Neural progenitor cell (in vitro differentiated cells): ENCODE measurements around the gene GNPTAB. TPM values are rescaled to one million over a fixed set of nuclear protein-coding genes. Genes with fewer than 3 reads are reported as not detected.
"Not testable (repeated sequence)": the region's sequence is repeated elsewhere in the genome, so short reads cannot be mapped to it uniquely, and the experiment has no call there.

Experiments
- DNase-seq: peaks from one replicate; pipeline ENCODE4 v3.0.0-alpha.2; 2016; ENCODE audit warnings: low spot score
- H2AFZ ChIP-seq: fragments of 200-600 bp; sonication (generic); replicated peaks from 2 replicates; pipeline ENCODE4 v1.6.1; 2016; ENCODE audit warnings: antibody characterized with exemption
- H3F3A ChIP-seq: fragments of 200-600 bp; sonication (generic); 2 replicates; pipeline ENCODE4 v1.6.1; 2016; ENCODE audit warnings: antibody characterized with exemption, low read depth
- H3K27ac ChIP-seq: fragments of 200-600 bp; sonication (generic); 2 replicates; pipeline ENCODE4 v1.5.1; 2016; ENCODE audit warnings: mild to moderate bottlenecking
- H3K27me3 ChIP-seq: fragments of 200-600 bp; sonication (generic); 2 replicates; pipeline ENCODE4 v1.6.1; 2016; ENCODE audit warnings: mild to moderate bottlenecking, moderate library complexity
- H3K36me3 ChIP-seq: fragments of 200-600 bp; sonication (generic); 2 replicates; pipeline ENCODE4 v1.5.1; 2016
- H3K4me1 ChIP-seq: fragments of 200-600 bp; sonication (generic); 2 replicates; pipeline ENCODE4 v1.6.1; 2016; ENCODE audit warnings: mixed run types
- H3K4me2 ChIP-seq: fragments of 200-600 bp; sonication (generic); 2 replicates; pipeline ENCODE4 v1.6.1; 2016
- H3K4me3 ChIP-seq: fragments of 200-600 bp; sonication (generic); 2 replicates; pipeline ENCODE4 v1.5.1; 2016
- H3K79me2 ChIP-seq: fragments of 200-600 bp; sonication (generic); 2 replicates; pipeline ENCODE4 v1.6.1; 2016; ENCODE audit warnings: low read depth
- H3K9ac ChIP-seq: fragments of 200-600 bp; sonication (generic); 2 replicates; pipeline ENCODE4 v1.6.1; 2016
- H3K9me3 ChIP-seq: fragments of 200-600 bp; sonication (generic); 2 replicates; pipeline ENCODE4 v1.5.1; 2016; ENCODE audit warnings: low read depth
- H4K20me1 ChIP-seq: fragments of 200-600 bp; sonication (generic); 2 replicates; pipeline ENCODE4 v1.6.1; 2016; ENCODE audit warnings: low read depth
- H3K27ac Mint-ChIP-seq: 3 replicates; pipeline ENCODE4 v1.8.0; 2021; ENCODE audit warnings: mixed read lengths
- H3K27me3 Mint-ChIP-seq: 2 replicates; pipeline ENCODE4 v1.8.0; 2022; ENCODE audit warnings: low read depth, mild to moderate bottlenecking, inconsistent platforms, moderate library complexity, mixed read lengths; ENCODE audit not compliant: insufficient read depth
- H3K36me3 Mint-ChIP-seq: 3 replicates; pipeline ENCODE4 v1.8.0; 2021; ENCODE audit warnings: mixed read lengths
- H3K4me1 Mint-ChIP-seq: 3 replicates; pipeline ENCODE4 v1.8.0; 2021; ENCODE audit warnings: mixed read lengths
- H3K4me3 Mint-ChIP-seq: 3 replicates; pipeline ENCODE4 v1.8.0; 2021; ENCODE audit warnings: mild to moderate bottlenecking, moderate library complexity, mixed read lengths
- H3K9me3 Mint-ChIP-seq: 3 replicates; pipeline ENCODE4 v1.8.0; 2020; ENCODE audit warnings: mixed read lengths
- EZH2 ChIP-seq: fragments of 200-600 bp; sonication (generic); IDR thresholded peaks from 2 replicates; pipeline ENCODE4 v1.6.1; 2017; ENCODE audit warnings: antibody characterized with exemption, mild to moderate bottlenecking, moderate library complexity
- EZH2phosphoT487 ChIP-seq: fragments of 200-600 bp; sonication (generic); IDR thresholded peaks from 2 replicates; pipeline ENCODE4 v1.6.1; 2017; ENCODE audit warnings: antibody characterized with exemption
- total RNA-seq: library from RNA; depleted of rRNA; stranded (reverse); fragments of >200 nt; gene quantifications from 2 replicates; pipeline ENCODE4 v1.2.3, GENCODE V29; 2015; ENCODE audit warnings: low replicate concordance
- TF ChIP-seq, protein P1 (sequence below): fragments of 200-600 bp; sonication (generic); IDR thresholded peaks from 2 replicates; pipeline ENCODE4 v1.5.1; 2017; ENCODE audit warnings: antibody characterized with exemption, mild to moderate bottlenecking

GNPTAB gene
- total RNA-seq, 1 donor from 2014 or later: 24.0 TPM

DNA sequence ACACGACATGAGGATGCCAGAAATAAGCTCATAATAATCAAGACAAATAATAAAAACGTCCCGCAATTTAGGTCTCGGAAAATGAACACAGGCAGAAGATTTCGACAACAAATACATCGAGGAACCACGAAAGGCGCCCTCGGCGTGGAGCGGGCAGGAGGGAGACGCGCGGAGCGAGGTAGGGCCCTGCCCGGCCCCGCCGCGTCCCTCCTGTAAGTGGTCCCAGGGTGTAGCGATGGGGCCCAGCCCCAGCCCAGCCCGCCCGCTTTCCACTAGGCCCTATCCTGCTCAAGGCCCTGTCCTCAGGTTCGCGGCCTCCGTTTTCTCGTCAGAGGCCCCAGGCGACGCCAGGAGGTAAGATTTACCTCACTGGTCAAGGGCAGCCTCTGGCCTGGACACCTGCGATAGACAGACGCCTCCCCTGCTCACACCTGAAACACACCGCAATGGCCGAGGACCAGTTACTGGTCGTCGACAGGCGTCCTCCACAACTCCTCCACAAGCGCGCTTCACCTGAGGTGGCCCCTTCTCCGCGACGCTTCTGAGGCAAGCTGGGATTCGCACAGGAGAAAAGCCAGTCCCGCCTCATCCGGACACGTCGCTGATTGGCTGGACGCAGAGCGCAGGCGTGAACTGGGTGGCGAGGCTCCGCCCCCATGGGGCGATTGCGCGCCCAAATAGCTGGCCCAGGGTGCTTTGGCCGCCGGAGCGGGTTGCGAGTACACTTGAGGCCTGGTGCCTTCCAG, 91.7 kb downstream of the GNPTAB start, which contains the start of gene SYCP3:
SYCP3 (minus strand) TSS at position 543 of the 746 bp plus-strand sequence. CDS start 1,527 bp downstream, outside the sequence.
- no peaks in the 10 kb centered on the region for H3K27me3 Mint-ChIP-seq
- no peaks in the 10 kb centered on the region for H3K79me2 ChIP-seq

DNA sequence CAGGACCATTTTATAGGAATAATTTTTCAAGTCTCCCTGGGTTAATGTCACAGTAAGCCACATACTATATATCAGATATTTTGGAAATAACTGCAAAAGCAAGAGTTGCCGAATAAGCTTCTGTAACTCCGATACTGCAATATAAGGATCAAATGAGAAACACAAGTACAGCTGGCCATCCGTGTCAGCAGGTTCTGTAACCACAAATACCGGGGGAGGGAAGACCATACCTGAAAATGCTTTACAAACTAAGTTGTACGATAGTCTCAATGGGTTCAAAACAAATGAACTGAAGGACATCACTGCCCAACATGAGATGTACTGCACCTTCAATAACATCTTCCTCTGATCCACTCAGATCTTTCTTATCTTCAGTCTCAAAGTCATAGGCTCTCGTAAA, 93.3 kb downstream of the GNPTAB start:
- no peaks in the 10 kb centered on the region for H3K9me3 ChIP-seq
- H3K27me3 ChIP-seq: no peaks in the 10 kb centered on the region
- Mint-ChIP-seq H3K27ac (no peak overlapping the region), H3K36me3 (peaks cover 7% of the 10 kb centered on the region), H3K9me3 (no peaks in the 10 kb centered on the region), H3K4me3 (no peak overlapping the region), H3K4me1 (no peaks in the 10 kb centered on the region), H3K27me3 (no peaks in the 10 kb centered on the region)
- H3K36me3 ChIP-seq: no peaks in the 10 kb centered on the region
- TF ChIP-seq, protein P1, sequence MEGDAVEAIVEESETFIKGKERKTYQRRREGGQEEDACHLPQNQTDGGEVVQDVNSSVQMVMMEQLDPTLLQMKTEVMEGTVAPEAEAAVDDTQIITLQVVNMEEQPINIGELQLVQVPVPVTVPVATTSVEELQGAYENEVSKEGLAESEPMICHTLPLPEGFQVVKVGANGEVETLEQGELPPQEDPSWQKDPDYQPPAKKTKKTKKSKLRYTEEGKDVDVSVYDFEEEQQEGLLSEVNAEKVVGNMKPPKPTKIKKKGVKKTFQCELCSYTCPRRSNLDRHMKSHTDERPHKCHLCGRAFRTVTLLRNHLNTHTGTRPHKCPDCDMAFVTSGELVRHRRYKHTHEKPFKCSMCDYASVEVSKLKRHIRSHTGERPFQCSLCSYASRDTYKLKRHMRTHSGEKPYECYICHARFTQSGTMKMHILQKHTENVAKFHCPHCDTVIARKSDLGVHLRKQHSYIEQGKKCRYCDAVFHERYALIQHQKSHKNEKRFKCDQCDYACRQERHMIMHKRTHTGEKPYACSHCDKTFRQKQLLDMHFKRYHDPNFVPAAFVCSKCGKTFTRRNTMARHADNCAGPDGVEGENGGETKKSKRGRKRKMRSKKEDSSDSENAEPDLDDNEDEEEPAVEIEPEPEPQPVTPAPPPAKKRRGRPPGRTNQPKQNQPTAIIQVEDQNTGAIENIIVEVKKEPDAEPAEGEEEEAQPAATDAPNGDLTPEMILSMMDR: no peak
- TF ChIP-seq EZH2phosphoT487 (no peak), EZH2 (no peak)
- H3K79me2 ChIP-seq: no peaks in the 10 kb centered on the region
- H2AFZ ChIP-seq: no peak overlapping the region
- H3F3A ChIP-seq: no peaks in the 10 kb centered on the region
- H4K20me1 ChIP-seq: no peaks in the 10 kb centered on the region
- no peak overlapping the region for H3K4me2 ChIP-seq
- no peak for DNase-seq
- no peaks in the 10 kb centered on the region for H3K4me1 ChIP-seq
- no peak overlapping the region for H3K27ac ChIP-seq
- H3K4me3 ChIP-seq: no peak overlapping the region
- no peak overlapping the region for H3K9ac ChIP-seq

More for the DNA sequence above, 91.7 kb downstream of the GNPTAB start, which contains the start of gene SYCP3:
- Histone ChIP-seq H4K20me1 (no peaks in the 10 kb centered on the region), H3K4me3 (no peak within 1 kb of the TSS), H2AFZ (no peak within 1 kb of the TSS), H3K4me2 (no peak within 1 kb of the TSS), H3K9me3 (no peaks in the 10 kb centered on the region), H3K27me3 (no peaks in the 10 kb centered on the region), H3K27ac (no peak within 1 kb of the TSS), H3K4me1 (no peaks in the 10 kb centered on the region), H3K9ac (no peak within 1 kb of the TSS), H3F3A (no peaks in the 10 kb centered on the region), H3K36me3 (no peaks in the 10 kb centered on the region)
- Mint-ChIP-seq H3K27ac (no peak within 1 kb of the TSS), H3K9me3 (no peaks in the 10 kb centered on the region), H3K36me3 (peaks cover 7% of the 10 kb centered on the region), H3K4me3 (no peak within 1 kb of the TSS), H3K4me1 (no peaks in the 10 kb centered on the region)
- TF ChIP-seq EZH2 (no peak), EZH2phosphoT487 (no peak)
- TF ChIP-seq, protein P1: no peak
- DNase-seq: no peak

DNA sequence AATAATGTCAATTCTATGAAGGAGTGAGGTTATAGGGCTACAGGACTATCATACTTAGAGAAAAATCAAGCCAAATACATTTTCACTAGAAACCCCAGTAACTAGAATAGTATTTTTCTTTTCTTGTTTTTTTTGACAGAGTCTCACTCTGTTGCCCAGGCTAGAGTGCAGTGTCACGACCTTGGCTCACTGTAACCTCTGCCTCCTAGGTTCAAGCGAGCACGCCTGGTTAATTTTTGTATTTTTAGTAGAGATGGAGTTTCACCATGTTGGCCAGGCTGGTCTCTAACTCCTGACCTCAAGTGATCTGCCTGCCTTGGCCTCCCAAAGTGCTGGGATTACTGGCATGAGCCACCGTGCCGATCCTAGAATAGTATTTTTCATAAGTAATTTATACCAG, 96.3 kb downstream of the GNPTAB start:
- H3K27ac Mint-ChIP-seq, H3K27ac ChIP-seq, H4K20me1 ChIP-seq, H3K9ac ChIP-seq, H2AFZ ChIP-seq, H3K4me1 Mint-ChIP-seq, H3K36me3 ChIP-seq, H3K27me3 ChIP-seq, H3K9me3 ChIP-seq, H3K36me3 Mint-ChIP-seq, H3K4me2 ChIP-seq, H3K4me1 ChIP-seq, DNase-seq, H3K4me3 ChIP-seq, H3K79me2 ChIP-seq, H3K27me3 Mint-ChIP-seq, H3K9me3 Mint-ChIP-seq, H3K4me3 Mint-ChIP-seq, H3F3A ChIP-seq: not testable (repeated sequence)

DNA sequence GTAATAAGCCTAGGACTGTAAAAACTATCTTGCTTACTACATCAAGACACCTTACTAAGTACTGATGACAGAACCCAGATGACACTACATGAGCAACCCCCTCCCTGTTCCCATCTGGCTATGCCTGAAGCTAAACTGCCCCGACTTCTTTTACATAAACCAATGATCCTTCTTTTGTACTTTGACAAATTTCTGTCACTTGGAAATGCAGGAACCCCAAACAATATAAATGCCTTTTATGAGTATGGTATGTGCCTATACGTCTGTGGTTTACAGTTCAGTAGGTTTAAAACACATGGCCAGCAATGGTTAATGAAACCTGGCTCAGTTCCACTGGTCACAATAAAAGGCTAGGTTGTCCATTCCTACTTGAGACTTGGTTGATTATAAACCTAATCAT, 97.6 kb downstream of the GNPTAB start:
- H3K9me3 Mint-ChIP-seq: no peaks in the 10 kb centered on the region
- no peak for DNase-seq
- Histone ChIP-seq H3K4me1 (no peaks in the 10 kb centered on the region), H3K36me3 (no peaks in the 10 kb centered on the region), H3K27me3 (no peaks in the 10 kb centered on the region), H3K4me3 (no peak overlapping the region), H2AFZ (no peak overlapping the region), H3K27ac (no peak overlapping the region), H3K79me2 (no peaks in the 10 kb centered on the region), H3K9me3 (no peaks in the 10 kb centered on the region), H3K9ac (no peak overlapping the region), H4K20me1 (no peaks in the 10 kb centered on the region), H3F3A (no peaks in the 10 kb centered on the region), H3K4me2 (no peak overlapping the region)
- no peak overlapping the region for H3K4me3 Mint-ChIP-seq
- H3K4me1 Mint-ChIP-seq: no peaks in the 10 kb centered on the region
- H3K27ac Mint-ChIP-seq: no peak overlapping the region
- H3K36me3 Mint-ChIP-seq: peaks cover 5% of the 10 kb centered on the region
- no peaks in the 10 kb centered on the region for H3K27me3 Mint-ChIP-seq
- no peak for TF ChIP-seq EZH2
- TF ChIP-seq EZH2phosphoT487: no peak
- TF ChIP-seq, protein P1: no peak
